Motor neuron (in vitro differentiated cells): ENCODE data around the gene FGR. TPM values are rescaled to one million over a fixed set of nuclear protein-coding genes. Genes with fewer than 3 reads are reported as not detected.

Experiments used
- total RNA-seq, 8 experiments: library from RNA; unstranded; fragments of 300-600 nt; gene quantifications; 2 replicates each; pipeline versions ENCODE4 v1.2.3 to v1.2.4, GENCODE V29; 2022

Gene FGR
- total RNA-seq, 8 experiments from 2014 or later = 0.08 to 0.71 (median 0.18) TPM; not detected in 3

Other genes starting within 250 kb of the FGR start
- gene GPR3, start 242.6 kb downstream of the FGR start, total RNA-seq = 1 to 10 TPM in 7 of 8 experiments, under 1 TPM in 1; 0.56 to 4.0 (median 2.5) TPM
- 10 to 100 TPM; 11.8 to 38.3 (median 22.4) TPM for gene WASF2, start 145.0 kb downstream of the FGR start, total RNA-seq
- gene AHDC1, start 31.0 kb downstream of the FGR start, total RNA-seq = 10 to 100 TPM in 7 of 8 experiments, 1 to 10 TPM in 1; 8.6 to 30.2 (median 14.4) TPM
- 1,000 to 10,000 TPM in 1 of 8 experiments, 100 to 1,000 TPM in 1, 10 to 100 TPM in 4, 1 to 10 TPM in 2; 7.4 to 3,288 (median 15.3) TPM for gene IFI6, start 37.0 kb upstream of the FGR start, total RNA-seq
- gene FAM76A, start 90.8 kb upstream of the FGR start, total RNA-seq = 10 to 100 TPM in 5 of 8 experiments, 1 to 10 TPM in 3; 4.4 to 13.0 (median 11.2) TPM
- 10 to 100 TPM; 32.6 to 98.0 (median 81.7) TPM for gene STX12, start 138.0 kb upstream of the FGR start, total RNA-seq
- gene PPP1R8, start 195.6 kb upstream of the FGR start, total RNA-seq = 10 to 100 TPM; 35.5 to 86.4 (median 54.6) TPM
- 1 to 10 TPM in 6 of 8 experiments, under 1 TPM in 2; 0.66 to 3.2 (median 1.6) TPM for gene THEMIS2, start 237.4 kb upstream of the FGR start, total RNA-seq